Kidney (tissue), 14 donors: Measurements from ENCODE around the gene LRRN4CL. TPM values are rescaled to one million over a fixed set of nuclear protein-coding genes. Genes with fewer than 3 reads are reported as not detected.
A peak's percentile ranks its signal among the peaks of the same experiment; 100 is the strongest.

Experiments
- DNase-seq, 5 donors: peaks; one replicate each; pipeline ENCODE4 v3.0.0-alpha.2; 2013 to 2020
- FAIRE-seq: peaks from 2 replicates; lab custom pipeline; 2012; peaks lifted over from hg19 to GRCh38; lab: Jason Lieb, UNC
- H3K27ac ChIP-seq, 2 donors: one replicate each; pipeline ENCODE4 v1.7.0; 2013; ENCODE audit warnings: low read depth in 2 of 2, low read length in 2 of 2, inconsistent platforms in 1 of 2
- H3K27me3 ChIP-seq: one replicate; pipeline ENCODE4 v1.7.1; 2013; ENCODE audit warnings: low read length, inconsistent platforms; ENCODE audit not compliant: control insufficient read depth, insufficient read depth
- H3K36me3 ChIP-seq, 3 donors: one replicate each; pipeline versions ENCODE4 v1.7.0 to v1.7.1; 2013; ENCODE audit warnings: low read length in 3 of 3, control low read depth in 1 of 3, inconsistent platforms in 1 of 3; ENCODE audit not compliant: insufficient read depth in 3 of 3, control insufficient read depth in 2 of 3
- H3K4me1 ChIP-seq, 3 donors: one replicate each; pipeline versions ENCODE4 v1.7.0 to v1.7.1; 2013; ENCODE audit warnings: low read length in 3 of 3, inconsistent platforms in 1 of 3, low read depth in 1 of 3; ENCODE audit not compliant: control insufficient read depth in 2 of 3, insufficient read depth in 2 of 3
- H3K4me3 ChIP-seq, 3 donors: one replicate each; pipeline versions ENCODE4 v1.7.0 to v1.8.1; 2013; ENCODE audit warnings: low read length in 3 of 3, control low read depth in 1 of 3, inconsistent platforms in 1 of 3
- H3K9ac ChIP-seq, 3 donors: one replicate each; pipeline versions ENCODE4 v1.7.0 to v1.7.1; 2013; ENCODE audit warnings: low read length in 3 of 3, control low read depth in 1 of 3, inconsistent platforms in 1 of 3
- H3K9me3 ChIP-seq, 3 donors: one replicate each; pipeline versions ENCODE4 v1.7.0 to v1.7.1; 2013; ENCODE audit warnings: low read length in 3 of 3, control low read depth in 1 of 3, inconsistent platforms in 1 of 3; ENCODE audit not compliant: control insufficient read depth in 2 of 3, insufficient read depth in 1 of 3
- intact Hi-C: fragments of 100-400 bp; cut with DNase I; formaldehyde crosslinking; loops from one replicate; pipeline ENCODE4 v1.11.1; 2022
- polyA plus RNA-seq: library from polyadenylated mRNA; stranded (reverse); fragments of 350-450 nt; fragmentation: Illumina TruSeq; extraction: RNeasy Lipid Tissue Mini Kit (QIAGEN cat#74804); gene quantifications from one replicate; pipeline ENCODE4 v1.2.3, GENCODE V29; 2014; ENCODE audit warnings: low read depth, low replicate concordance; ENCODE audit not compliant: insufficient read depth
- total RNA-seq: library from RNA; stranded (reverse); fragmentation: NEBNext Ultra II Directional; extraction: Animal tissue kit (Norgen Biotek cat#: 25700); gene quantifications from one replicate; pipeline ENCODE4 v1.2.1, GENCODE V29; 2021
- TF ChIP-seq, protein P1 (sequence below): IDR thresholded peaks from 3 replicates; pipeline ENCODE4 v1.5.1; 2012; ENCODE audit warnings: mild to moderate bottlenecking, moderate library complexity, borderline replicate concordance; ENCODE audit not compliant: insufficient read depth; ENCODE audit errors: extremely low read depth
- donor health status: control.
- donor health status: control.
- donor health status: control.
- donor health status: control.
- donor health status: control.
- donor health status: DM: yes; HTN: yes; CAD: no.
- donor health status: Normal renal cell carcinoma (clear cell type).

LRRN4CL gene
- total and polyA plus RNA-seq, 2 donors from 2014 or later: 0.58 to 1.2 TPM

DNA sequence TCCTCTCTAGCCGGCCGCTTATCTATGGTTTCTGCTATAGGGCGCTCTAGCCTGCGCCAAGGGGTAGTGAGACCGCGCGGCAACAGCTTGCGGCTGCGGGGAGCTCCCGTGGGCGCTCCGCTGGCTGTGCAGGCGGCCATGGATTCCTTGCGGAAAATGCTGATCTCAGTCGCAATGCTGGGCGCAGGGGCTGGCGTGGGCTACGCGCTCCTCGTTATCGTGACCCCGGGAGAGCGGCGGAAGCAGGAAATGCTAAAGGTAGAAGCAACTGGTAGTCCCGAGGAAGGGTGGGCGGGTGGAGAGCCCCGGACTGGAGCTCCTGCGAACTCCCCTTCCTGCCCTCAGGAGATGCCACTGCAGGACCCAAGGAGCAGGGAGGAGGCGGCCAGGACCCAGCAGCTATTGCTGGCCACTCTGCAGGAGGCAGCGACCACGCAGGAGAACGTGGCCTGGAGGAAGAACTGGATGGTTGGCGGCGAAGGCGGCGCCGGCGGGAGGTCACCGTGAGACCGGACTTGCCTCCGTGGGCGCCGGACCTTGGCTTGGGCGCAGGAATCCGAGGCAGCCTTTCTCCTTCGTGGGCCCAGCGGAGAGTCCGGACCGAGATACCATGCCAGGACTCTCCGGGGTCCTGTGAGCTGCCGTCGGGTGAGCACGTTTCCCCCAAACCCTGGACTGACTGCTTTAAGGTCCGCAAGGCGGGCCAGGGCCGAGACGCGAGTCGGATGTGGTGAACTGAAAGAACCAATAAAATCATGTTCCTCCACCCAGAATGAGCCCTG, 17.5 kb downstream of the LRRN4CL start, which contains the start of the genes LBHD1 and UQCC3:
LBHD1 (minus strand) TSS at position 660 of the 782 bp plus-strand sequence. CDS start 2,236 bp downstream, outside the sequence.
UQCC3 (plus strand) TSS at position 66 of the 782 bp plus-strand sequence; CDS start at position 139, 73 bp downstream.
- FAIRE-seq (no peak), DNase-seq (peak; percentile 85 to 94 (median 91))
- peak within 1 kb of the TSS; percentile 43 to 94 (median 73) for H3K9ac ChIP-seq
- H3K27ac ChIP-seq: peak within 1 kb of the TSS; percentile 59 to 88
- H3K4me3 ChIP-seq: peak within 1 kb of the TSS; percentile 92 to 98 (median 94)
- peaks cover 0 to 2% (median 0%) of the 10 kb centered on the region in 3 donors for H3K36me3 ChIP-seq
- intact Hi-C loops: no loop called here
- H3K27me3 ChIP-seq: no peaks in the 10 kb centered on the region
- peaks cover 0 to 12% (median 11%) of the 10 kb centered on the region in 3 donors for H3K4me1 ChIP-seq
- TF ChIP-seq, protein P1, sequence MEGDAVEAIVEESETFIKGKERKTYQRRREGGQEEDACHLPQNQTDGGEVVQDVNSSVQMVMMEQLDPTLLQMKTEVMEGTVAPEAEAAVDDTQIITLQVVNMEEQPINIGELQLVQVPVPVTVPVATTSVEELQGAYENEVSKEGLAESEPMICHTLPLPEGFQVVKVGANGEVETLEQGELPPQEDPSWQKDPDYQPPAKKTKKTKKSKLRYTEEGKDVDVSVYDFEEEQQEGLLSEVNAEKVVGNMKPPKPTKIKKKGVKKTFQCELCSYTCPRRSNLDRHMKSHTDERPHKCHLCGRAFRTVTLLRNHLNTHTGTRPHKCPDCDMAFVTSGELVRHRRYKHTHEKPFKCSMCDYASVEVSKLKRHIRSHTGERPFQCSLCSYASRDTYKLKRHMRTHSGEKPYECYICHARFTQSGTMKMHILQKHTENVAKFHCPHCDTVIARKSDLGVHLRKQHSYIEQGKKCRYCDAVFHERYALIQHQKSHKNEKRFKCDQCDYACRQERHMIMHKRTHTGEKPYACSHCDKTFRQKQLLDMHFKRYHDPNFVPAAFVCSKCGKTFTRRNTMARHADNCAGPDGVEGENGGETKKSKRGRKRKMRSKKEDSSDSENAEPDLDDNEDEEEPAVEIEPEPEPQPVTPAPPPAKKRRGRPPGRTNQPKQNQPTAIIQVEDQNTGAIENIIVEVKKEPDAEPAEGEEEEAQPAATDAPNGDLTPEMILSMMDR: no peak
- H3K9me3 ChIP-seq: no peaks in the 10 kb centered on the region

DNA sequence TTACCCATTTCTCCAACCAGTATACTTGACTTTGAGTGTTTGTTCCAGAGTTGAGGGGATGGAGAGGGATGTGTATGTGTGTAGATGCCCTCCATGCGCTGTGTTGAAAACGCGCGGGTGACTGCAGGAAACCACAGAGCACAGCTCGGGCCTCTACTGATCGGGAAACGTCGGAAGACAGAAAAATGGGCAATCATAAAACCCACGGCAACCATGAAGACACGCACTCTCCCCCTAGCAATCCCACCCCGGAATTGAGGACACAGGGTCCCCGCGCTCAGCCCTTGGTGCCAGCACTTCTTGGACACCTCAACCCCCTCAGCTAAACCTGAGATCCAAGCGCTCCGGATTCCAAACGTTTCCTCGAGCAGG, 18.1 kb downstream of the LRRN4CL start:
- no peaks in the 10 kb centered on the region for H3K9me3 ChIP-seq
- TF ChIP-seq, protein P1: no peak
- H3K4me1 ChIP-seq: peaks cover 2 to 18% (median 16%) of the 10 kb centered on the region in 3 donors
- H3K27me3 ChIP-seq: no peaks in the 10 kb centered on the region
- H3K4me3 ChIP-seq: peak overlapping the region; percentile 92 to 98 (median 94)
- FAIRE-seq (no peak), DNase-seq (no peak)
- peaks cover 0 to 2% (median 0%) of the 10 kb centered on the region in 3 donors for H3K36me3 ChIP-seq
- intact Hi-C loops: no loop called here
- peak overlapping the region; percentile 59 to 88 for H3K27ac ChIP-seq
- H3K9ac ChIP-seq: peak overlapping the region; percentile 17 to 94 (median 73)

DNA sequence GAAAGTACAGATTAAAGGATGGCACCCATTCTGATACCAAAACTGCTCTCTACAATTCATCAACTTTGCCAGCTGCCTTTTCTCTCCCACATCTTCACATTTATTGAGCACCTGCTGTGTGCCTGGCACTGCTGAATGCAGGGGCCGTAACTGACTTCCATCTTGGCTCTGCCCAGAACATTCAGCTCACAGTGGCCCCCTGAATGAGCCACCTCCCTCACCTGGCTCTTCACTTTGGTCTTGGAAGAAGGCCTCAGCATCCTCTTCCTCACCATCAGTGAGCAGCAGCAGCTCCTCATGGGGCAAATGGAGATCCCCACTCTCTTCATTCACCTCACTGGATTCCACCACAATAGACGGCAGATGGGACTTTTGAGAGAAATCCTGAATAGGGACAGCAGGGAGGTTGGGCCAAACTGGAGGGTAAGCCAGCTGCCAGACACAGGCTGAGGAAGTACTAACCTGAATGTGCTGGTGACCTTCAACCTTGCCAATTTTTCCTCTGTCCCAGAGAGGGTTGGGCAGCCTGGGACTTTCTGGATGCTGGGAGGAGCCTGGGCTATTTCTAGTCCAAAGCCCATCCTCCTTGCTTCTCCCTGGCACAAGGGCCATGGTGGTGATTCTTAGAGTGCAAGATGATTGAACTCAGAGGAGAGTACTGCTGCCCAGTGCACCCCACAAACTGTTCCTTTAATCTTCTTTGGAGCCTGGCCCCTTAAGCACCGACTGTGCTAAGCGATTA, 19.7 kb downstream of the LRRN4CL start:
- H3K36me3 ChIP-seq: peaks cover 0 to 2% (median 0%) of the 10 kb centered on the region in 3 donors
- no peaks in the 10 kb centered on the region for H3K9me3 ChIP-seq
- no peak for DNase-seq
- TF ChIP-seq, protein P1: no peak
- intact Hi-C loops: no loop called here
- no peak overlapping the region for H3K27ac ChIP-seq
- no peak for FAIRE-seq
- no peak overlapping the region for H3K9ac ChIP-seq
- H3K27me3 ChIP-seq: no peaks in the 10 kb centered on the region
- peaks cover 2 to 20% (median 20%) of the 10 kb centered on the region in 3 donors for H3K4me1 ChIP-seq
- H3K4me3 ChIP-seq: no peak overlapping the region
